Choroid plexus epithelial cell (primary cell): ENCODE data around the gene ZNF260.
A peak's percentile ranks its signal among the peaks of the same experiment; 100 is the strongest.
"Not testable (repeated sequence)": the region's sequence is repeated elsewhere in the genome, so short reads cannot be mapped to it uniquely, and the experiment has no call there.

ENCODE experiments used
- DNase-seq: peaks from one replicate; pipeline ENCODE4 v3.0.0-alpha.2; 2010; ENCODE audit warnings: low read depth
- H3K4me3 ChIP-seq: 2 replicates; pipeline ENCODE4 v1.5.1; 2011; ENCODE audit warnings: low read depth, mild to moderate bottlenecking, control low read depth, low read length, moderate library complexity
- CTCF ChIP-seq: conservative IDR thresholded peaks from 2 replicates; pipeline ENCODE4 v1.5.1; 2011; ENCODE audit warnings: low read depth, mild to moderate bottlenecking, control low read depth, inconsistent platforms, low read length, moderate library complexity

Gene ZNF260

GRCh38 chr19:36514012-36514612 lies 14.0 kb downstream of the ZNF260 start:
- TF ChIP-seq CTCF, result no peak
- peak; percentile 3 for DNase-seq
- no peak overlapping the region for H3K4me3 ChIP-seq

GRCh38 chr19:36508325-36508724 lies 19.7 kb downstream of the ZNF260 start:
- no peak for TF ChIP-seq CTCF
- no peak overlapping the region for H3K4me3 ChIP-seq
- DNase-seq, result no peak

- no peak for TF ChIP-seq CTCF
- no peak for DNase-seq
- H3K4me3 ChIP-seq, result no peak overlapping the region
Observed at GRCh38 chr19:36501973-36502372, 26.1 kb downstream of the ZNF260 start.

GRCh38 chr19:36497001-36497400 lies 31.1 kb downstream of the ZNF260 start:
- DNase-seq, result no peak
- H3K4me3 ChIP-seq, result no peak overlapping the region

GRCh38 chr19:36492689-36493453 lies 35.2 kb downstream of the ZNF260 start:
- DNase-seq, result peak; percentile 79
- peak; percentile 78 for TF ChIP-seq CTCF
- H3K4me3 ChIP-seq, result not testable (repeated sequence)

More at GRCh38 chr19:36497001-36497400, 31.1 kb downstream of the ZNF260 start:
- TF ChIP-seq CTCF, result no peak

GRCh38 chr19:36490846-36491245 lies 37.2 kb downstream of the ZNF260 start:
- not testable (repeated sequence) for H3K4me3 ChIP-seq, DNase-seq

- peak overlapping the region; percentile 96 for H3K4me3 ChIP-seq
- TF ChIP-seq CTCF, result no peak
- DNase-seq, result peak; percentile 97
Observed at GRCh38 chr19:36489920-36490415, 38.1 kb downstream of the ZNF260 start.
